CD4-positive, alpha-beta T cell treated with Interleukin-17A for 1 hour (primary cell): ENCODE results near the gene SPNS2.

Source experiments
- DNase-seq: peaks from one replicate; pipeline ENCODE4 v3.0.0-alpha.2; 2020

Gene SPNS2

DNA sequence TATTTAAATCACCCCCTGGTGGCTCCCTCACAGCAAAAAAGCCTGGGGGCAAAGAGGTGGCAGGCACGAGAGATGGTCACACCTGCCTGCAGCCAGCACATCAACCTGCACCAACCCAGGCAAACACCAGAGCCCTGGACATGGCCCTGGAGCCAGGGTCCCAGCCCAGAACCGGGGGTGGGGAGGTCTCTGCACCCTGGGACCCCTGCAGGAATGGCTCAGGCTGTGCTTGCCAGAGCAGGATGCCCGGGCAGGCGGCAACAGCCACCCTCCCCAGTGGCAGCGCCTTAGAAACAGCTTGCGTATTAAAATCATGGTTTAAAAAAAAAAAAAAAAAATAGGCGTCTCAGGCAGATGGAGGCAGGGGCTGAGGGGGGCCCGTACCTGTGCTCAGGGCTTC lies 40.3 kb downstream of the SPNS2 start:
- DNase-seq: no peak

DNA sequence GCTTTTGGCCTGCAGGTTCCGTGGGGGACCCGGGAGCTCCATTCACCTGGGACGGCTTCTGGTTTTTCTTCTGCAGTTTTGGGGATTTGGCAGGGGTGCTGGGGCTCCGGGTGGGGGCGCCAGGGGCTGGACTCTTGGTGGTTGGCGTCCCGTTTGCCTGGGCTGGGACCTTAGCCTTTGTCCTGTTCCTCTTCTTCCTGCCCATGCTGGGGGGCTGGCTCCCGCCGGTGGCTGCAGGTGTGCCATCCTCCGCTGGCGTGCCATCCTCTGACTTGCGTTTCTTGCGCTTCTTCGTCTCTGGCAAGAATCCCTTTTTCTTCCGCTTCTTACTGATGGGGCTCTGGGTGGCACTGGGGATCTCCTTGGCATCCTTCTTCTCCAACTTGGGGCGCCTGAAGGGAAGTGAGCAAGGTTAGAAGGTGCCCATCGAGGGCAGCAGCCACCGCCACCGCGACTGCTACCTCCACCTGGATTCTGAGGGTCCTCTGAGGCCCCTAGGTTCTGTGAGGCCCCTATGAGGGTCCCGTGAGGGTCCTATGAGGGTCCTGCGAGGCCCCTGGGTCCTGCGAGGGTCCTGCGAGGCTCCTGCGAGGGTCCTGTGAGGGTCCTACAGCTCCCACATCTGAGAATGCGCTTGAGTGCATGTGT lies 41.0 kb downstream of the SPNS2 start:
- DNase-seq: no peak

DNA sequence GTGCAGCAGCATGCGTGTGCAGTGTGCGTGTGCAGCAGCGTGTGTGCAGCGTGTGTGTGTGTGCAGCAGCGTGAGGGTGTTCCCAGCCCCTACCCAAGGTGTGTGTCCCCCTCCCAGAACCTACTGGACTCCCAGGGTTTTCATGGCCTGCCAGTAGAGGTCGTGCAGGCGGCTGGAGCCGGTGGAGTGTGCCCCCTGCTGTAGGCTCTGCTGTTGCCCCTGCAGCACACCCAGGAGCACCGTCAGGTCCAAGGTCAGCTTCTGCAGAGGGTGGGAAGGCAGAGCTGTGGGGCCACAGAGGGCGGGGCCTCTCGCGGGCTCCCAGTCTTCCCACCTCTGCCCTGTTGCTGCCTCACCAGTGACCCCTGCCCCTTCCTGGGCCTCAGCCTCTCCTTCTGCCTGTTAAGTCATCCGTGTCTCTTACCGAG lies 41.6 kb downstream of the SPNS2 start:
- DNase-seq: no peak

DNA sequence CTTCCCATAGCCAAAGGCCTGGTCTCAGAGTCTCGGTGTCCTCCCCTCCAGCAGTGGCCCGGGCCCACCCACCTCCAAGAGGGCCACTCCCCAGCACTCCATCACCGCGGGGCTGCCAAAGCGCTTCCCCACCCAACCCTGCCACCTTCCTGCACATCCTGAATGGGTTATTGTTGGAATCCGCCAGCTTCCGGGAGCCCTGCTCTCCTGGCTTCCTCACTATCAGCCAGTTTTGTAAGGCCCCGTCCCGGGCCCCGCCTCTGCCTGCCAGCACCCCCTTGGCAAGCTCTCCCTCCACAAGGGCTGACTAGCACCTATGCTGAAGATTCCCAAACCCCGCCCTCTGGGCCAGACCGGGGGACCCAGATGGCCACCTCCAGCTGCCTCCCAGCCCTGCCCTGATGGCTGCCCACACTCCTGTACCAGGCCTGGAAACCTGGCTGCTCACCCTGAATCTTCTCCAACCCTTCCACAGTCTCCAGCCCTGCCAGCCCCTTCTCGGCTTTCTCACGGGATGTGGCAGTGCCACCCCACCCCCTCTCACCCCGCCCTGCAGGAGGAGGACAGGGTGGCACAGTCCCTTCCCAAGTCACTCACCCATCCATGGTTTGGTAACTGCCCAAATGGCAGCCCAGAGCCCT lies 42.1 kb downstream of the SPNS2 start:
- no peak for DNase-seq

DNA sequence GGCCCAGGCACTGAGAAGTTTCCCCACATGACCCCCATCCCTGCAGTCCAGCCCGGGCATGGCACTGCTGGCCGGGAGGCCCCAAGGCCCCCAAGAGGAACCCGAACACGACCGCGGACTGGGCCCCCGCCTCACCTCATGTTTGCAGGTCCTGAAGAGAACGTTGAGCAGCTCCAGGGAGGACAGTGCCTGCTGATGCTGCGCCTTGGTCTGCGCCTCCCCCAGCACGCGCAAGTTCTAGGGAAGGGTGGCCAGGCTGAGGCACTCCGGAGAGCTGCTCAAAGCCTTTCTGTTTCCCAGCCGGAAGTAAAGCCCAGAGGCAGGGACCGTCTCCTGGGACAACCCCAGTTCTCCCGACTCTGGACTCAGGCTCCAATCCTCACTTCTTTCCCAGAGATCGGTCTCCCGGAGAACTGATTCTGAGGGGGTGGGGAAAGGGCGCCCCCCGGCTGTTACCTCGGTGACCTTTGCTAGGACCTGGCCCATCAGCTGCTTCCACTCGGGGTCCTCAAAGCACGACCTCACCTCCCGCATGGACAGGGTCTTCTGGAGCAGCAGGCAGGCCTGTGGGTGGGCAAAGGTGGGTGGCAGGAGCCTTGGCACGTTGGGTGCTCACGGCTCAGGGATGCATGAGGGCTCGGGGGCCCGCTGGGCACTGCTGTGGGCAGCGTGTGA lies 42.8 kb downstream of the SPNS2 start:
- no peak for DNase-seq

DNA sequence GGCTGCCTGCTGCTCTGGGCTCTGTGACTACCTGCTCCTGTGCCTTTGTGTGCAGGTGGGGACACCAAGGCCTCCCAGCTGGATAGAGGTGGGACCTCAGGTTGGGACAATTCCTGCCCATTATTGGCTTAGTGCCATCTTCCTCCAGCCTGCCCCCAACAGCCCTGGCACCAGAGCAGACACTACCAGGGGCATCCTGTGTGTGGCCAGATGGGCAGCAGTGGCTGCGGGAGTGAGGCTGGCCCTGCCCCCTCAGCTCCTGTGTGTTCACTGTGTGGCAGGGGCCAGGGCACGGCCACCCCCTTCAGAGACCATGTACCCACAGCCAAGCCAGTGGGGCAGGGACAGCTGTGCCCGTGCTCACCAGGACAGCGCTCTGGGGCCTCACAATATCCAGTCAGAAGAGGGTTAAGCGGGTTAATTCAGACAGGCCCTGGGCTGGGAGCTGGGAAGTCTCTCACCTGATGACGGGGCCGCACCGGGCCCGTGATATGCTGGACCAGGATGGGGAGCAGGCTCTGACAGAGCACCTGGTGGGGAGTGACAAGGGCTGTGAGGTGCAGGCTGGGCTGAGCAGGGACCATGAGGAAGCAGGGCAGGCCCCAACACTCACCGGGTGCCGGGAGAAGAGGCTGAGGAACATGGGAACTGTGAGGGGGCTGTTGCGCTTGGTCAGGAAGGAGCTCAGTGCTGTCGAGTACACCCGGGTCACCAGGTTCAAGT lies 43.5 kb downstream of the SPNS2 start:
- no peak for DNase-seq

DNA sequence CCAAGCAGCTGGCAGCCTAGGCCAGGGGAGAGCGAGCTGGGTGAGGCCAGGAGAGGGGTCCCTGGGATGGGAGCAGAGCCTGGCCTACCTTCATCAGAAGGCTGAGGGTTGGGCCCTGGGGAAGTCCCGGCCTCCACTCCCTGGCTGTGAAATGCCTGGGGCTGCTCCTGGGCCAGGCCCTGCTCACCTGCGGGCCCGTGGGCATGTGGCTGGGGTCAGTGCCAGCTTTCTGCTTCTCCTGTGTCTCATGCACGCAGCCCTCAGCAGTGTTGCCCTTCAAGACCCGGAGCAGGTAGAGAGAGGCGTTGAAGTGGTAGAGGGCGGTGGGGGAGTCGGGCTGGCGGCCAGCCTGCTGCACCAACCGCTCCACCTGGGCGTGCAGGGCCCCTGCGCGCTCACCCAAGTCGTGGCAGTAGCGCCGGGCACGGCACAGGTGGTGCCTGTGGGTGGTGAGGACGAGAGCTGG lies 44.1 kb downstream of the SPNS2 start:
- no peak for DNase-seq

DNA sequence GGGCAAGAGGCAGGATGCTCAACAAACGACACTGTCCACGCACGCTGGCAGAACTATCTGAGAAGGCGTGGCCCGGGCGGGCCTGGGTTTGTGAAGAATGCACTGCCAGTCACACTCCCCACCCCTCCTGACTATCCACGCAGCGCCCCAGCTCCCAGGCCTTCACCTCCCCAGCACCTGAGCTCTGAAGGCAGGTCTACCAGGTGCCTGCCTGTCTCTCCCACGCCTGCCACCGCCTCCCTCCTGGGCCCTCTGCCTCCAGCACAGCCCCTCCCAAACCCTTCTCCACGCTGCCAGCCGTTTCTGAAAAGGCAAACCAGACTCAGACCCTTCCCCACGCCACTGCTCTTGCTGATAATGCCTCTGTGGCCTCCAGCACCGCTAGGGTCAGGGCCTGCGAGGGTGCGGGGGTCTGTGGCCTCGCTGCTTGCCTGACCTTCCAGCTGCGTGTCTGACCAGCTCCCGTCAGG lies 44.9 kb downstream of the SPNS2 start:
- DNase-seq: no peak

DNA sequence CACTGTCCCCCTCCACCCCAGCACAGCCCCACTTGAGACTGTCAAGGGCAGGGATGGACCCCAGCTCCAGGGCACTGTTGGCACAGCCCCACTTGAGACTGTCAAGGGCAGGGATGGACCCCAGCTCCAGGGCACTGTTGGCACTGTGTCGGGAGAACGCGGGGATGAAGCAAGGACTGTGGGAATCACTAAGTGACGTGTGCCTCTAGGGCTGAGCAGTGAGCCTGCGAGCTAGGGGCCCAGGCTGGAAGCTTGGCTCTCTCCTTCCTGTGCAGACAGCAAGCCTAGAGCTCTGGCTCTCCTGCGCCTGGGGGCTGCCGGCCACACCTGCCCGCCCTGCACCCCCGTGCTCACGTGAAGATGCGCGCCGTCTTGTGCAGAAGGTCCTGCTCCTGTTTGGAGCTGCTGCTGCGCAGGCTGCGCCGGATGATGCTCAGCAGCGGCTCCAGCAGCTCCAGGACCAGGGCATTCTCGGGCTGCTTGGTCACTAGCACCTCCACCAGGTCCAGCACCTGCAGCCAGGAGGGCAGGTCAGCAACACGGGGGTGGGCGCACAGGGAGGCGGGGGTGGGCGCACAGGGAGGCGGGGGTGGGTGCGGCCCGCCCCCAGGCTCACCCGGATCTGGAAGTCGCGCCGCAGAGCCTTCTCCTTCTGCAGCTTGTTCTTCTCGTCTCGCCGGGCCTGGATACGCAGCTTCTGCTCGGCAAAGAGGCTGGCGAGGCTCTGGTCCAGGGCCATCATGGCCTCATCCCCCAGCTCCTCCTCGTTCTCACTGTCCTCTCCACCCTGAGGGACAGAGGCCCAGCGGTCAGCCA lies 45.7 kb downstream of the SPNS2 start:
- DNase-seq: no peak

DNA sequence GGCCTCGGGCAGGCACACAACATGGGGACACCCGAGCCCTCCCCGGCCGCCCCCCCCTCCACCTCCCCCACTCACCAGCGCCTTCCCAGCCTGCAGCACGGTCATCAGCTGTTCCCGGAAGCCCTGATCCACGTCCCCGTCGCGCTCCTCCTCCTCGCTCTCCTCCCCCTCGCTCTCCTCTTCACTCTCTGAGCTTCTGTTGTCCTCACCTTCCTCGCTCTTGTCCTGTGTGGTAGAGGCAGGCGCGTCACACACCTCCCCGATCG lies 46.2 kb downstream of the SPNS2 start:
- DNase-seq: no peak

DNA sequence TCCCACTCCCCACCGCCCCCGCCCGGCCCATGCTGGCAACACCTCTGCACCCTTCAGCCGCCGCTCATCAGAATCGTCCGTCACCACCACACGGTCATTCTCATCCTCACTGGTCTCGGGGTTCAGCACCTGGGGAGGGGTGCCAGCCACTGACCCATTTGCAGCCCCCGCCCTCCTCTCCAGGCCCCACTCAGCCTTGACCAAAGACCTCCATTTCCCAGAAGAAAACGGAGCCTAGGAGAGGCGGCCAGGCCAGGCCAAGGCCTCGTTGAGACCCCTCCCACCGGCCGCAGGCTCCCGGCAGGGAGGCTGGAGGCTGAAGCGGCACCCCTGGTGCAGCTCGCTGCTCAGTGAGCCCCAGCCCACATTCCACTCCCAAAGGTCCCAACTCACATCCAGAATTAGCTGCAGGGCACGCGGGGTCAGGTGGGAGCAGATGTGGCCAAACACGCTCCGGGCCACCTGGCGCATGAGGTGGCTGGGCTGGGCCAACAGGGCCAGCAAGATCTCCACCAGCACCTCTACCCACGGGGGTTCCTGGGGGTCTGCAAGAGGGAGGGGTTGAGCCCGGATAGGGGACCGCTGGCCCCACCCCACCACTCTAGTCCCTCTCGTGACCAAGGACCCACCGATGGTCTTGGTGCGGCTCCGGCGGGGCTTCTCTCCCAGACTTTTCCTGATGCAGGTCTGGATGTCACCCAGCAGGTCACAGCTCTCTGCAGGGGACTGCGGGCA lies 46.7 kb downstream of the SPNS2 start:
- DNase-seq: no peak

DNA sequence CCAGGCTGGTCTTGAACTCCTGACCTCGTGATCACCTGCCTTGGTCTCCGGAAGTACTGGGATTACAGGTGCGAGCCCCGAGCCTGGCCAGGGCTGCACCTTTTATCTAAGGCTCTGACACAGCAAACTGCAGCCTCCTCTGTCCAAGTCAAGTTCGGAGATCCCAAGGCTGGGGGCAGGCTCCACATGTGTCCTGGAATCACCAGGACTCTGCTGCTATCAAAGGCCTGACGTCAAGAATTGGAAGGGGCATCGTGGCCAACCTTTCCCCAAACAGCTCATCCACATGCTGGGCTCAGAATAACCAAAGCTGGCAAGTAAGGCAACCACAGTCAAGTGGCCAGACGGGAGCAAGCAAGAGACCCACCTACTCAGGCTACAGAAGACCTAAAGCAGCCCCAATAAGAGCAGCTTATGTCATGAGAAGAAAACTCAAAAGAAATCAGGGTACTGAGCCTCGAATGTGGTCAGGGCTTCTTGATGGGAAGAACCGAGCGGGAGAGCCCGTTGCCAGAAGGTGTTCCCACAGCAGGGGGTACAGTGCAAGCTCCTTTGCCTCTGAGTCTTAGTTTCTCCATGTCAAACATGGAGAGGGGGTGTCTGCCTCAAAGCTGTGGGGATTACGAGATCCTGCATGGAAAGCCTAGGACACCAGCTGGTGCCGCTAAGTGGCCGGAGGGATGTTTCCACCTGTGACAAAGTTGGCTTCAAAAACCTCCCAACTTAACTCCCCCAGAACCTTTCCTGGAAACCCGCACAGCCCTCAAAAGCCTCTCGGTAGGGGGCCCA lies 48.6 kb downstream of the SPNS2 start:
- DNase-seq: no peak

DNA sequence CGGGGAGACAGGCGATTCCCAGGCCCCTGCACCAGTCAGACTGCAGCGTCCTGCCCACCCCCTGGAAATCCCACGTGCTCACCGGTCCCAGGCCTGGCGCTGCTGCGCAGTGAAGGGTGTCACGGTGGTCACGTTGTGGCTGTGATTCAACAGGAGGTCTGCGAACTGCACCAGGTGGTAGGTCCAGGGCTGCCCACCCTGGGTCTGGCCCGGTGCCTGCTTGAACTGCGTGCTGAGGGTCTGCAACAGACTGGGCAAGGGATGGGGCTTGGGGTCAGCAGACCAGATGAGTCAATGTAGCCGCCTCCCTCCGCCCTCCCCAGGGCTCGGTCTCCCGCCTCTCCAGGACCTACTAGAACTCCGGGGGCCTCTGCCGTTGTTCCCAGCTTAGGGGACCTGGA lies 49.4 kb downstream of the SPNS2 start:
- no peak for DNase-seq

DNA sequence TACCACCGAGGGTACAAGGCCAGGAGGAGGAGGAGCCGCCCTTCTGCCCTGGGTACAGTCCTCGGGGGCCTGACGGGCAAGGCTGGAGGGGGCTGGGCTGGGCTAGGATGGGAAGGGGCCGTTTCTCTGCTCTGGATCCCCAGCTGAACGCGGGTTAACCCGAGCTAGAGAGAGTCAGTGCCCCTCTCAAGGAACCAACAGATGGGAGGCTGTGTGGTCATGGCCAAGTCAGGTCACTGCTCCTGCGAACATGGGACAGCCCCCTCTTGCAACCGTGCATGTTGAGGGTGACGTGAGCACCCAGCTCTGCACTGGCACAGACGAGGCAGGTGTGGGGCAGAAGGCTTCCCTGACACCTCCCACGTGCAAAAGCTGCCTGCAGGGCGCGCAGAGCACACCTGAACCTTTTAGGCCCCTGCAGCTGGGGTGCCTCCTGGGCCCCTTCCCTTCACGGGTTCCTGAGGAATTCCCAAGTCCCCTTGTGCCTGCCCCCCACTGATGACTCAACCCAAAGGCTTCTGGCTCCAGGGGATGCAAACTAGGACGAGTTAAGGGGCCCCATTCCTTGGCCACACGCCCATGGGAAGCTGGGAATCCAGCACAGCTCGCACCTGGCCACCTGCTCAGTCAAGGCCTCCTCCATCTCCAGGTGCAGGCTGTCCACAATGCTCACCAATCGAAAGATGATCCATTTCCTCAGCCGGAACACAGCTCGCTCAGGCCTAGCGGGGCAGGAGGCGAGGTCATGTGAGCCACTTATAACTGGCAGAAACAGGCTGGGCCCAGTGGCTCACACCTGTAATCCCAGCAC lies 50.2 kb downstream of the SPNS2 start:
- no peak for DNase-seq

DNA sequence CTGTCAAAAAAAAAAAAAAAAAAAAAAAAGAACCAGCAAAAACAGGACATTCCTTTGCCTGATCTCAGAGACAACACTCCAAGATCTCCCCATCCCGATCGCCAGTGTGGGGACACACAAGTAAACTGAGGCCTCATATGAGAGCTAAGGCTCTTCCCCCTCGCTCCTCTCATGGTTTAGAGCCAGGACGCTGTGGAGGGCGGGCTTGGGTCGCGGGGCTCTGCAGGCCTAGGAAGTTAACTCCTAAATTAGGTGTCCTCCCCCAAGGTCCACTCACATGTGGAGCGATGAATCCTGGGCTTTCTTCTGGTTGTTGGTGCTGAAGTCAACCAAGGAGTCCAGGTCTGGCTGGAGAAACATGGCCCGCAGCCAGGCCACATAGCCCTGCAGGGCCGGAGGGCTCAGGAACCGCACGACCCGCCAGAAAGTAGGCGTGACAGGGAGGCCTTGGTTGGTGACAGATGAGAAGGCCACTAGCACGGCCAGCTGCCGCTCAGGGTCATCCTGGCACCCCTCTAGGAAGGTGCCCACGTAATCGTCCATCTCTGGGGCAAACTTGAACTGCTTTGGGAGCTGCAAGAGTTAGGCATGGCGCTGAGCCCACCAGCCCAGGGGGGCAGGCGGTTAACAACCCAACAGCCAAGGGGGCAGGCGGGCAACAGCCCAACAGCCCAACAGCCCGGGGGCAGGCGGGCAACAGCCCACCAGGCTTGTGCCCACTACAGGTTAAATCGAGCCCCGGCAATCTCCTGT lies 51.3 kb downstream of the SPNS2 start:
- no peak for DNase-seq

DNA sequence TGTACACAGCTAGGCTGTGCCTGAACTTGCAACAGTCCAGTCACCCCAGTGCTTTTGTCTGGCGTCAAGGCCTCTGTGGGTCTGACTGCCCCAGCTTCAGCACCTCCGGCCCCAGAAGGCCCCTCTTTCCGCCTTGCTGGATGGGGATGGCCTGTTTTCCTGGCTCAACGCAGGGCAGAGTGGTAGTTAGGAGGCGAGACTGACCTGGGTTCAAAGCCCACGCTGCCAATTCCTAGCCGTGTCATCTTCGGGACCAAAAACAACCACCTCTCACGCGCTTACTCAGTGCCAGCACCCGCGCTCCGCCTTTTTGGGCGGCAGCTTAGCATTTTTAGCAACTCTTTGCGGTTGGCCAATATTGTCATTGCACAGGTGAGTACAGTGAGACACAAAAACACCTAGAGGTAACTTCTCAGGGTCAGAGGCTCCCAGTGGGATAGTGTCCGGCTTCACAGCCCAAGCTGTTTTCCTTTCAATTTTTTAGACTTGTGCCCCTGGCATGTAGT lies 51.9 kb downstream of the SPNS2 start:
- no peak for DNase-seq

DNA sequence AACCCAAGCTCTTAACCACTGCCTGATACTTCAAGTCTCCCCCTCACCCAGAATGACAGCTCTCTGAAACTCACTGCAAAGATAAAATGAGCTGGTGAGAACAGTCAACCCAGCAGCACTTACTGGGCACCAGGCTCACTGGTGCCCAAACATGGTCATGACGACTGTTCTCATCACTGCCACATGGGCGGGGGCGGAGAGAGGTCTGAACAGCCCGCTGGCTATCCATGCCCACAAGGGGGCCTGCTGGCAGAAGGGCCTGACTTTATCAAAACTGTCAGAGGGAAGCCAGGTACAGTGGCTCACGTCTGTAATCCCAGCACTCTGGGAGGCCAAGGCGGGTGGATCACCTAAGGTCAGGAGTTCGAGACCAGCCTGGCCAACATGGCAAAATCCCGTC lies 52.5 kb downstream of the SPNS2 start:
- no peak for DNase-seq

DNA sequence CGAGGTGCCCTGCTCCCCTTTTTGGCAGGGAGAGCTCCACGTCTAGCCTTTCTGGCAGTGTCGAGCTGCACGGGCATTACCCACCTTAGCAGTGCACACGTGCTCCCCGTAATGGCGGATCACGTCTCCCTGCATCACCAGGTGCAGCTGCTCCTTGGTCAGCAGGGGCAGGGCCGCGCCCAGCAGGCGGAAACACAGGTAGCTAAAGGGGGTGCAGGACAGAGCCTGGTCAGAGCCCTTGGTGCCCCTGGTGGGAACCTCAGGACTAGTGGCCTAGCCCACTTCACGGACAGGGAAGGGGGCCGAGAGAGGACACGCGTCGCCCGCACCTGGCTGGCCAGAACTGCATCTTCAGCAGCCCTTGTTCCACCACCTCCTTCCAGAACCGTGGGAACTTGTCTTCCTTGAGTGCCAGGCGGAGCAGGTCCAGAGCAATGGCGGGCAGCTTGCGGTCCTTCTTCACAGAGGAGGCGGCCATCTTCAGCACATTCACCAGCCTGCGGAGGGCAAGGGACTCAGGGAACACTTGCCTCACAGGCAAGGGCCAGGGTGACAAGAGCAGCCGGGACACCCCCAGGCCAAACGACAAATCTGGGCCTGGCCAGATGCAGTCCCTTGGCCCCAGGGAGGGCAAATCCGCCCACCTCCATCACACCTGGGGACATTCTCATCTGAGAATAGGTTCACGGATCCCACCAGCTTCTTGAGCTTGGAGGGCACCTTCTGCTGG lies 53.3 kb downstream of the SPNS2 start:
- DNase-seq: no peak

DNA sequence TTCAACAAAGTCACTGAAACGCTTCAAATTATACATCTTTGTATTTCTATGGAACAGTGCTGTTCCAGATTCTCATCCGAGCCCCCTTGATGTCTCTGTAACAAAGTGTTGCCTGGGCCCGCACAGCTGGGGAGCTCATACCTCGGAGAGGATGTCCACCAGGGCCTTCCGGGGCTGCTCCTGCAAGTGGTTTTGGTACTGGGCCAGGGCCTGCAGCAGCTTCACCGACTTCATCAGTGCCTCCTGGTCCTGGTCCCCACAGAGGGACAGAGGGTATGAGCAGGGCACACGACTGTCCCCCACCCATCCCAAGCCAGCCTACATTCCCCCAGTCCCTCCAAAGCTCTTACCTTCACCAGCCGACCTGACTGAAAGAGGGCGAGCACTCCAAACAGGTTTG lies 55.0 kb downstream of the SPNS2 start:
- DNase-seq: no peak
